Mucosa of descending colon (tissue), 3 donors: Measurements from ENCODE around the gene TIPRL. TPM values are rescaled to one million over a fixed set of nuclear protein-coding genes. Genes with fewer than 3 reads are reported as not detected.
"Not testable (repeated sequence)": the region's sequence is repeated elsewhere in the genome, so short reads cannot be mapped to it uniquely, and the experiment has no call there.

Source experiments
- ATAC-seq: fragments of 200-7000 bp; cut with Tn5 transposase; one replicate; pipeline ENCODE4 v1.9.1; 2020; ENCODE audit warnings: mild to moderate bottlenecking, moderate library complexity
- DNase-seq, 3 donors: peaks; one replicate each; pipeline ENCODE4 v3.0.0-alpha.2; 2020
- H3K36me3 ChIP-seq: fragments of 200-600 bp; one replicate; pipeline ENCODE4 v1.8.0; 2021; ENCODE audit warnings: low read depth, mild to moderate bottlenecking
- H3K4me1 ChIP-seq: fragments of 200-600 bp; one replicate; pipeline ENCODE4 v1.8.0; 2021; ENCODE audit warnings: low read depth, mild to moderate bottlenecking
- H3K4me3 ChIP-seq: fragments of 200-600 bp; one replicate; pipeline ENCODE4 v1.8.0; 2021; ENCODE audit warnings: mild to moderate bottlenecking
- H3K9me3 ChIP-seq: fragments of 200-600 bp; one replicate; pipeline ENCODE4 v1.8.0; 2021; ENCODE audit warnings: mild to moderate bottlenecking
- intact Hi-C, 2 donors: fragments of 100-400 bp; cut with DNase I in 1 of 2; cut with micrococcal nuclease in 1 of 2; formaldehyde crosslinking; loops; one replicate each; pipeline versions ENCODE4 v1.11.0 to v1.11.1; 2022; cut with DNase I, micrococcal nuclease
- total RNA-seq, 3 donors: library from RNA; stranded (reverse); fragmentation: NEBNext Ultra II Directional in 2 of 3; extraction: Animal tissue kit (Norgen Biotek cat#: 25700) in 2 of 3; gene quantifications; one replicate each; pipeline versions ENCODE4 v1.2.1 to v1.2.4, GENCODE V29; 2021 to 2023
- TF ChIP-seq, protein P1 (sequence below): fragments of 200-600 bp; IDR thresholded peaks from one replicate; pipeline ENCODE4 v1.8.0; 2022; ENCODE audit warnings: antibody characterized with exemption, mild to moderate bottlenecking
- donor health status: DM: no; HTN: no; CAD: no; lungs with moderate emphysema.
- donor health status: DM: no; HTN: no; CAD: no.
- donor health status: DM: no; HTN: yes; CAD: no.

The TIPRL gene
- total RNA-seq, 3 donors from 2014 or later = 30.1 to 37.4 (median 33.5) TPM

- DNase-seq (no peak), ATAC-seq (no peak)
- H3K36me3 ChIP-seq = no peaks in the 10 kb centered on the region
- H3K4me3 ChIP-seq = no peak overlapping the region
- TF ChIP-seq, protein P1, sequence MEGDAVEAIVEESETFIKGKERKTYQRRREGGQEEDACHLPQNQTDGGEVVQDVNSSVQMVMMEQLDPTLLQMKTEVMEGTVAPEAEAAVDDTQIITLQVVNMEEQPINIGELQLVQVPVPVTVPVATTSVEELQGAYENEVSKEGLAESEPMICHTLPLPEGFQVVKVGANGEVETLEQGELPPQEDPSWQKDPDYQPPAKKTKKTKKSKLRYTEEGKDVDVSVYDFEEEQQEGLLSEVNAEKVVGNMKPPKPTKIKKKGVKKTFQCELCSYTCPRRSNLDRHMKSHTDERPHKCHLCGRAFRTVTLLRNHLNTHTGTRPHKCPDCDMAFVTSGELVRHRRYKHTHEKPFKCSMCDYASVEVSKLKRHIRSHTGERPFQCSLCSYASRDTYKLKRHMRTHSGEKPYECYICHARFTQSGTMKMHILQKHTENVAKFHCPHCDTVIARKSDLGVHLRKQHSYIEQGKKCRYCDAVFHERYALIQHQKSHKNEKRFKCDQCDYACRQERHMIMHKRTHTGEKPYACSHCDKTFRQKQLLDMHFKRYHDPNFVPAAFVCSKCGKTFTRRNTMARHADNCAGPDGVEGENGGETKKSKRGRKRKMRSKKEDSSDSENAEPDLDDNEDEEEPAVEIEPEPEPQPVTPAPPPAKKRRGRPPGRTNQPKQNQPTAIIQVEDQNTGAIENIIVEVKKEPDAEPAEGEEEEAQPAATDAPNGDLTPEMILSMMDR = no peak
- intact Hi-C loops = no loop called here
- no peaks in the 10 kb centered on the region for H3K9me3 ChIP-seq
- no peaks in the 10 kb centered on the region for H3K4me1 ChIP-seq
Observed at GRCh38 chr1:168150283-168150682, 28.5 kb upstream of the TIPRL start.

DNA sequence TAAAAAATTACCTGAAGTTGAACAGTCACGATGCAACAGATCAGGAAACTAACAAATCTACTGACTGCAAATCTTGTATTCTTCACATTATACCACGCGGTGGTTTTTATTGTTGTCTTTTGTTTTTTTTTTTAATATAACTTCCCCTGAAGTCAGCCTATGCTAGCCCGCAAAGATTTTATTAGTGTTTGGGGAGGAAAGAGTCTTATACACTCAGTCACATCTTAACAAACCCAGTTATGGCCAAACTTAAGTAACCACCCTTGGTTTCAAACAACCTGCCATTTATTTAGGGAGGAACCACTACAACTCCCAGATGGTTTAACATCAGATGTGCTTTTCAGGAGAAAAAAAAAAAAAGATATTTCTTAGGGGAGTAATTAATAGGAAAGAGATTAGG, 26.8 kb upstream of the TIPRL start:
- TF ChIP-seq, protein P1 = no peak
- no peaks in the 10 kb centered on the region for H3K36me3 ChIP-seq
- DNase-seq (no peak), ATAC-seq (no peak)
- H3K4me3 ChIP-seq = no peak overlapping the region
- no peaks in the 10 kb centered on the region for H3K4me1 ChIP-seq
- intact Hi-C loops = no loop called here
- H3K9me3 ChIP-seq = no peaks in the 10 kb centered on the region

- H3K4me3 ChIP-seq, H3K4me1 ChIP-seq, ATAC-seq, intact Hi-C loops, H3K36me3 ChIP-seq, DNase-seq: not testable (repeated sequence)
- peaks cover 10% of the 10 kb centered on the region for H3K9me3 ChIP-seq
Observed at GRCh38 chr1:168154707-168155106, 24.1 kb upstream of the TIPRL start.

DNA sequence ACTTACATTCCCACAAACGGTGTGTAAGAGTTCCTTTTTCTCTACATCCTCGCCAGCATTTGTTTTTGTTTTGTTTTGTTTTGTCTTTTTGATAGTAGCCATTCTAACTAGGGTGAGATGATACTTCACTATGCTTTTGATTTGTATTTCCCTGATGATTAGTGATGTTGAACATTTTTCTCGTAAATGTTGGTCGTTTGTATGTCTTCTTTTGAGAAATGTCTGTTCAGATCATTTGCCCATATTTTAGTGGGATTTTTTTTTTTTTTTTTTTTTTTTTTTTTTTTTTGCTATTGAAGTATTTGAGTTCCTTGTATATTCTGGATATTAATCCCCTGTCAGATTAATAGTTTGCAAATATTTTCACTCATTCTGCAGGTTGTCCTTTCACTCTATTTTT, 22.9 kb upstream of the TIPRL start:
- no peak for ATAC-seq
- TF ChIP-seq, protein P1 = no peak

DNA sequence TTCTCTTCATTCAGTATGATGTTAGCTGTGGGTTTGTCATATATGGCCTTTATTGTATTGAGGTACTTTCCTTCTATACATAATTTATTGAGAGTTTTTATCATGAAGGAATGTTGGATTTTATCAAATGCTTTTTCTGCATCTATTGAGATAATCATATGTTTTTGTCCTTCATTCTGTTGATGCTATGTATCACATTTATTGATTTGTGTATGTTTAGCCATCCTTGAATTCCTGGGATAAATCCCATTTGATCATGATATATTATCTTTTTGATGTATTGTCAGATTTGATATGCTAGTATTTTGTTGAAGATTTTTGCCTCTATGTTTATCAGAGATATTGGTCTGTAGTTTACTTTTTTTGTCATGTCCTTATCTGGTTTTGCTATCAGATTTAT, 21.1 kb upstream of the TIPRL start:
- DNase-seq = no peak
- no peaks in the 10 kb centered on the region for H3K36me3 ChIP-seq
- no peak overlapping the region for H3K4me3 ChIP-seq
- peaks cover 18% of the 10 kb centered on the region for H3K9me3 ChIP-seq
- ATAC-seq = no peak
- no peaks in the 10 kb centered on the region for H3K4me1 ChIP-seq
- intact Hi-C loops = no loop called here
- TF ChIP-seq, protein P1 = no peak

More for the DNA sequence above, 22.9 kb upstream of the TIPRL start:
- DNase-seq = no peak
- Histone ChIP-seq H3K4me3 (no peak overlapping the region), H3K4me1 (no peaks in the 10 kb centered on the region), H3K9me3 (peaks cover 18% of the 10 kb centered on the region), H3K36me3 (no peaks in the 10 kb centered on the region)
- intact Hi-C loops = no loop called here

DNA sequence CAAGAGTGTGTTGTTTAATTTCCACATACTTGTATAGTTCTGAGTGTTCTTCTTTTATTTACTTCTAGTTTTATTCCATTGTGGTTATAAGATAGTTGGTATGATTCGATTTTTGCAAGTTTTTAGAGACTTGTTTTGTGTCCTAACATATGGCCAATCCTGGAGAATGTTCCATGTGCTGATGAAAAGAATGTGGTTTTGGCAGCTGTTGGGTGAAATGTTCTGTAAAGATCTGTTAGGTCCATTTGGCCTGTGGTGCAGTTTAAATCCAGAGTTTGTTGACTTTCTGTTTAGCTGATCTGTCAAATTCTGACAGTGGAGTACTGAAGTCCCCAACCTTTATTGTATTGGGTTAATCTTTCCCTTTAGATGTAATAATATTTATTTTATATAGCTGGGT, 19.5 kb upstream of the TIPRL start:
- H3K36me3 ChIP-seq = no peaks in the 10 kb centered on the region
- ATAC-seq = no peak
- H3K4me3 ChIP-seq = no peak overlapping the region
- TF ChIP-seq, protein P1 = no peak
- H3K9me3 ChIP-seq = peaks cover 18% of the 10 kb centered on the region
- DNase-seq = no peak
- H3K4me1 ChIP-seq = no peaks in the 10 kb centered on the region
- intact Hi-C loops = no loop called here
